ENCODE results near the gene AGPS. TPM values are rescaled to one million over a fixed set of nuclear protein-coding genes. Genes with fewer than 3 reads are reported as not detected.
A peak's percentile ranks its signal among the peaks of the same experiment; 100 is the strongest.
"Not testable (repeated sequence)": the region's sequence is repeated elsewhere in the genome, so short reads cannot be mapped to it uniquely, and the experiment has no call there.

AGPS gene
- total RNA-seq, 4 donors from 2014 or later: 20.2 to 34.0 (median 25.5) TPM

GRCh38 chr2:177550264-177551200, 158.0 kb downstream of the AGPS start:
- DNase-seq: no peak
- 76 to 80% methylated on average over 5 of the region's 5 CpGs for WGBS, 2 donors
- H3K4me1 ChIP-seq: peaks cover 0 to 7% (median 4%) of the 10 kb centered on the region in 3 donors
- no peaks in the 10 kb centered on the region for H3K36me3 ChIP-seq
- intact Hi-C loops (cut with DNase I): no loop called here
- no peaks in the 10 kb centered on the region for H3K9me3 ChIP-seq
- no peak for TF ChIP-seq POLR2A (IDR thresholded peaks at IDR 0.05)
- TF ChIP-seq CTCF (IDR thresholded peaks at IDR 0.05): no peak
- no peak overlapping the region for H3K27ac ChIP-seq
- no peaks in the 10 kb centered on the region for H3K27me3 ChIP-seq
- no peak overlapping the region for H3K4me3 ChIP-seq

- H3K4me1 ChIP-seq; H3K4me3 ChIP-seq; H3K9me3 ChIP-seq; DNase-seq; H3K27ac ChIP-seq; H3K27me3 ChIP-seq; H3K36me3 ChIP-seq; intact Hi-C loops (cut with DNase I): not testable (repeated sequence)
- WGBS, 2 donors: 83 to 97% methylated on average over 3 to 4 of the region's 4 CpGs
Observed at GRCh38 chr2:177551360-177551759, 158.8 kb downstream of the AGPS start.

GRCh38 chr2:177551989-177552421, 159.4 kb downstream of the AGPS start:
- intact Hi-C loops (cut with DNase I): no loop called here
- 78% methylated on average over 9 of the region's 13 CpGs; no CpG with 5 or more reads in 1 of the 2 donors for WGBS, 2 donors
- no peaks in the 10 kb centered on the region for H3K36me3 ChIP-seq
- H3K9me3 ChIP-seq: no peaks in the 10 kb centered on the region
- peak overlapping the region; percentile 63 to 96 (median 74) for H3K4me3 ChIP-seq
- no peaks in the 10 kb centered on the region for H3K27me3 ChIP-seq
- peaks cover 0 to 7% (median 4%) of the 10 kb centered on the region in 3 donors for H3K4me1 ChIP-seq
- peak overlapping the region in 3 of 4 donors; percentile 89 to 95 (median 94) for H3K27ac ChIP-seq
- TF ChIP-seq CTCF (IDR thresholded peaks at IDR 0.05): no peak
- no peak for TF ChIP-seq POLR2A (IDR thresholded peaks at IDR 0.05)
- no peak for DNase-seq

- peak; percentile 58 for DNase-seq
- Histone ChIP-seq H3K36me3 (no peaks in the 10 kb centered on the region), H3K27ac (peak overlapping the region; percentile 89 to 97 (median 94)), H3K27me3 (no peaks in the 10 kb centered on the region), H3K9me3 (no peaks in the 10 kb centered on the region), H3K4me1 (peaks cover 0 to 7% (median 4%) of the 10 kb centered on the region in 3 donors), H3K4me3 (peak overlapping the region; percentile 63 to 96 (median 74))
- intact Hi-C loops (cut with DNase I): no loop called here
- WGBS, 2 donors: 0 to 7% methylated on average over 5 to 7 of the region's 64 CpGs
- no peak for TF ChIP-seq POLR2A (IDR thresholded peaks at IDR 0.05)
- peak in 2 of 6 experiments; percentile 18 to 28 for TF ChIP-seq CTCF (IDR thresholded peaks at IDR 0.05)
Observed at GRCh38 chr2:177552422-177553175, 160.0 kb downstream of the AGPS start.

DNA sequence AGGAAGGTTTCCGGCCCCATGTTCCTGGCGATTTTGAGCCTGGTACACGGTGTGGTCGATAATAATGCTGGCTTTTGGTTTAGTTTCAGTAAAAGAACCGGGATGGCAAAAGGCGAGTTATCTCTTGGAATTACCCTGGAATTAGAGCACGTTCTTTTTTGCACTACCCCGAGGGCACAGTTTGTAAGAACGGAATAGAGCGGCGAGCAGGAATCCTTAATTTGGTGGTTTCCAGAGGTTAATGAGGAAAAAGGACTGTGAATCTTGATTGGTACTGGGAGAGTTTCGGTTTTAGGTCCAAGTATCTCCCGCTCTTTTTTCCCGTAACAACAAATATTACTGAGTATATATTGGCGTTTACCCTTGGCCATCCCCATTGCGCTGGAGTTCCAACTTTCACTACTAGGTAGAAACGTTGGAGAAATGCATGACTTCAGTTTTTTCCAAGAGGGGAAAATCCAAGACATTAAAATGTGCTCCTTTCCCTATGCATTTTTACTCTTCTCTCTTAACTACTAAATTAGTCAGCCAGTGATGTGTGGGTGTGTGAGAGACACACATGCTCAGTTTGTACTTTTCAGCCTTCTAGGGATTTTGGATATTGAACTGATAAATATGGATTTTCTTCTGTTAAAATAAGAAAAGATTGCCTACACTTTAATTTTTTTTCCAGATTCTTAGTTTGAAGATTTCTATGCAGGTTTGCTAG, 160.8 kb downstream of the AGPS start:
- Histone ChIP-seq H3K27me3 (no peaks in the 10 kb centered on the region), H3K36me3 (no peaks in the 10 kb centered on the region), H3K4me1 (peaks cover 0 to 7% (median 4%) of the 10 kb centered on the region in 3 donors), H3K27ac (peak overlapping the region; percentile 89 to 97 (median 94)), H3K9me3 (no peaks in the 10 kb centered on the region), H3K4me3 (peak overlapping the region; percentile 63 to 96 (median 74))
- DNase-seq: no peak
- TF ChIP-seq POLR2A (IDR thresholded peaks at IDR 0.05) (no peak), CTCF (IDR thresholded peaks at IDR 0.05) (no peak)
- 2% methylated on average over 13 to 15 of the region's 17 CpGs for WGBS, 2 donors
- intact Hi-C loops (cut with DNase I): no loop called here
